IPS-NIHi7 (cell line): ENCODE measurements around the gene VPS13D.

Experiments used
- DNase-seq: peaks from one replicate; pipeline ENCODE4 v3.0.0; 2012; ENCODE audit warnings: mixed read lengths; ENCODE audit errors: extremely low spot score

Gene VPS13D

GRCh38 chr1:12485231-12486058 is 255.6 kb downstream of the VPS13D start:
- DNase-seq, result no peak

- no peak for DNase-seq
These were observed 256.2 kb downstream of the VPS13D start for GRCh38 chr1:12486059-12486341.

GRCh38 chr1:12486401-12487005 is 256.7 kb downstream of the VPS13D start:
- no peak for DNase-seq

DNA sequence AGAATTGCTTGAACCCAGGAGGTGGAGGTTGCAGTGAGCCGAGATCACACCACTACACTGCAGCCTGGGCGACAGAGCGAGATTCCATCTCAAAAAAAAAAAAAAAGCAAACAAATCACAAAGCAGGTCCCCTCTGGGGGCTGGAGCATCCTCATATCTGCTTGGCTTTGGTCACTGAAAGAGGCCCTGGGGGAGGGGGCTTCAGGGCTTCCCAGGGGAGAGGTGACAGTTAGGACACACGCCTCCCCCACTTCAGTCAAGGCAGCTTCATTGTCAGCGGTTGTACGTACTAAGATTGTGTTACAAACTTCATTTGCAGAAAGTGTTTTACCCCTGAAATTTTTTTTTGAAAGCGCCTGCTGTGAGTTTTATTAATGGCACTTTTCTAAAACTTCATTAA is 257.7 kb downstream of the VPS13D start:
- DNase-seq, result no peak

DNA sequence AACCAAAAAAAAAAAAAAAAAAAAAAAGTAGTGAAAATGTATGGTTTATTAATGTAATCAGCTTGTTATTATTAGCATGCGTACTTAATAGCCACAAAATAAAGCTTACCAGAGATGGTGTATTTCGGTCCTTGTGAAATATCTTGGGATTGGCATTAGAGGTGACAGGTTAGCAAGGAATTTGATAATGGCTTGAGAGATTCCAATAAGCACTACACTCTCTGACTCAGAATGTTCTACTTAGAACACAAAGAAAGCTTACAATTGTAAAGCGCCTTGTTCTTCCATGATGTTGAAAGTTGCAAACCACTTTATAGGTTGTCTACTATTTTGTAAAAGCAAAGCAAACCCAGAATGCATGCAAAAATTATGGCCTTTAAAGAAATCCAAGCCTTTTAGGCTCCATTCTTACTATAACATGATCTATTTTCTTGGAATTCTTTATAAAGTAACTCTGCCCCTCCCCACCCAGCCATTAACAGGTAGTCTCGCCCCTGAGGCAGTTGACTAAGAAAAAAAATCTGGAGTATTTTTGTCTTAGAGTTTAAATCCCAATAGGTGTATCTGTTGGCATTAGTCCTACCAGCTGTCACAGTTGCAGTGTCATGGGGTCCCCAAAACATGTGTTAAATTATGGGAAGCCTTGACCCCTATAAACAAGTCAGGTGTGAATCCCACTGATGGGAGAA is 259.0 kb downstream of the VPS13D start:
- no peak for DNase-seq

- no peak for DNase-seq
These were observed 260.8 kb downstream of the VPS13D start for GRCh38 chr1:12490532-12491142.

- DNase-seq, result no peak
These were observed 261.8 kb downstream of the VPS13D start for GRCh38 chr1:12491656-12492055.

DNA sequence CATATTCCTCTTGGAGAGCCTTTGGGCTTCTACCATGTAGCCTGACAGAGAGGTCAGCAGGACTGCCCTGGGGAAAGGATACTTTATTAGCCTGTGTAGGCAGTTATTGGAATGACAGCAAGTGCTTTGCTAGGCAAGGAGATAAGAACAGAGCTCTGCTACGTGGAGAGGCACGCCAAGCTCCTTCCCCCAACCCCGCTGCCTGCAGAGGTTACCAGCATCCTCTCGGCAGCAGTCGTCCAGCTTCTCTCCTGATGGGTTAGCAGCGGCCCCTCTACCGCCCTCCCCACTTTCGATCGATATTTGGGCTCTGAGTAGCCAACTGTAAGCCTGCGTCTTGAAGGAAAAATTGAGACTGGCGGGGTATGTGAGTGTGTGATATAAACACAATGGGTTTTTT is 265.9 kb downstream of the VPS13D start:
- DNase-seq, result no peak

DNA sequence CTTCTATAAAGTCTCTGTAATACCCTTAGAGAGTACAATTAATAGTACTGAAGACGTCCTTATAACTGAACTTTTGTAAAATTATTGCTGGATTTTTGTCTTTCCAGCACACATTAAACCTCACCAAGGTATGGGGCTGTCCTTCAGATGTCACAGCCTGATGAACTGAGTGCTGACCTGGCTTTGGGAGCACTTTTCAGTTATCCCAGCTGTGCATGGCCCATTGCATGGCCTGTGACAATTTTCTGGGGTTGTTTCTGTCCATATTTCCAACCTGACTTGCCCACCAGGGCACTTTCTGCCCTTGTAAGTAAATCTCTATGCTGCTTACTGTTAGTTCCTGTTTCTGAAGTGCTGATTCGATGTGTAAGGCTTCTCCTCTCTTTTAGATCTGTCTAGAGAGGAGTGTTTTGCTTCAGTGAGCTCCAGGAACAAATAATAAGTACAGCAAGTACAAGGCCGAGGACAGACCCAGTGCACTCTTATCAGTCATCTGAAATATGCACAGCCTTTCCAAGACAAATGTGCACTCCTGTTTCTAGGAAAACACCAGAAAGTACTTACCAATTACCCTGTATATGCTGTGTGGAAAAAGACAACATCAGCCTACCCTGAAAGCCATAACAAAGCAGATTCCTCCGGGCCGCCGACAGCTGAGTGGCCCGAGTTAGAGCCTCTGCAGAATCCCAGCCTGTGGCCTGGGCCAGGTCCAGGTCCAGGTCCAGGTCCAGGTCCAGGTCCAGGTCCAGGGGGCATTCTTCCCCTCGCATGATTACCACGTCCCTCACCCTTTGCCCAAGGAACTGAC is 266.5 kb downstream of the VPS13D start:
- no peak for DNase-seq

GRCh38 chr1:12499539-12500240 is 269.9 kb downstream of the VPS13D start:
- DNase-seq, result no peak

DNA sequence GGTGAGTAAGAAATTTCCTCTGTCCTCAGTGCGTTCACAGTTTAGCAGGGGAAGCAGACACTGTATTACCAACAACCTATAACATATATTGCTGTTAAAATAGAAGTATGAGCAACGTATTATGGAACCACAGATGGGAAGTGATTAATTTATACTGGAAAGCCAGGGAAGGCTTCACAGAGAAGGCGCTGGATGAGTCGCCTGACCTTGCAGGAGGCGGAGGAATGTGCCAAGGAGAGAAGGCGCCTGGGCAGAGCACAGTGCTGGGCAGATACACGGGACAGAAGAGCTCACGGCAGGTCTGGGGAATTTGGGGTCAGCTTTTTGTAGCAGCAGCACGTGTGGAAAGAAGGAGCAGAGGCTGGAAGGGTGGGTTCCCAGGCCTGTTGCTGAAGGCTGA is 271.8 kb downstream of the VPS13D start:
- DNase-seq, result no peak

GRCh38 chr1:12502336-12503109 is 272.7 kb downstream of the VPS13D start:
- DNase-seq, result no peak

DNA sequence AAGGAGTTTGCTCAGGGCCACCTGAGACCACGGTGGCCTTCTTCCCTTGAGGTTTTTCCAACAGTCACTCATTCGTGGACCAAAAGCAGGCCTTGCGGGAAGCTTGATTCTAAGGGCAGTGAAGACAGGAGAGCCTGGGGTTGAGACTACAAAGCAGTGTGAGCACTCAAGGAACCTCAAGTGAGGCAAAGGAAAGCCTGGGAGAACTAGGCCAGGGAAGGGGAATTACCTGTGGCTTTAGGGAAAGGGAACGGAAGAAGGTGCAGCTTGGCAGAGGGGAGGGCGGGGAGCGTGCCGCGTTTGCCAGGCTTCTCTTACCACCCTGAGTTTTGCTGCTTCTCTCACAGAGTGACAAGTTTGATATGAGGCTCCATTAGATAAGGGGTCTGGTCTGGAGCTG is 273.9 kb downstream of the VPS13D start:
- no peak for DNase-seq

DNA sequence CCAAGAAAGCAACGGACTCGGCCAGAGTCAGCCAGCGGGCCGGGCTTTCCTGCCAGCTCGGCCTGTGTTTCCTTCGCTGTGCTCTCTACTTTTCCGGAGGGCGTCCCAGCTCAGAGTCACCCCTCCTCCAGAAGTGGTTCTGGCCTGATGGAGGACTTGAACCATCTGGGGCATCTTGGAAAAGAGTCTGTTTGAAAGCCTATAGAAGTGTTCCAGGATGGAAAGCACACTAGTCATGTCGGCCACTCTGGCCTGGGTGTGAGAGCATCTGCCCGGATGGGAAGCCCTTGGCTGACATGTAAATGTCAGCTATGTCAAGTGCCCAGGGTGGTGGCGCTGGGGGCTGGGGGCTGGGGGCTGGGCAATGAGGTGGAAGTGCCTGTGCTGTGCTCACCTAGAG is 274.8 kb downstream of the VPS13D start:
- no peak for DNase-seq

GRCh38 chr1:12505231-12505630 is 275.4 kb downstream of the VPS13D start:
- DNase-seq, result no peak

- DNase-seq, result no peak
These were observed 275.9 kb downstream of the VPS13D start for GRCh38 chr1:12505639-12506280.

DNA sequence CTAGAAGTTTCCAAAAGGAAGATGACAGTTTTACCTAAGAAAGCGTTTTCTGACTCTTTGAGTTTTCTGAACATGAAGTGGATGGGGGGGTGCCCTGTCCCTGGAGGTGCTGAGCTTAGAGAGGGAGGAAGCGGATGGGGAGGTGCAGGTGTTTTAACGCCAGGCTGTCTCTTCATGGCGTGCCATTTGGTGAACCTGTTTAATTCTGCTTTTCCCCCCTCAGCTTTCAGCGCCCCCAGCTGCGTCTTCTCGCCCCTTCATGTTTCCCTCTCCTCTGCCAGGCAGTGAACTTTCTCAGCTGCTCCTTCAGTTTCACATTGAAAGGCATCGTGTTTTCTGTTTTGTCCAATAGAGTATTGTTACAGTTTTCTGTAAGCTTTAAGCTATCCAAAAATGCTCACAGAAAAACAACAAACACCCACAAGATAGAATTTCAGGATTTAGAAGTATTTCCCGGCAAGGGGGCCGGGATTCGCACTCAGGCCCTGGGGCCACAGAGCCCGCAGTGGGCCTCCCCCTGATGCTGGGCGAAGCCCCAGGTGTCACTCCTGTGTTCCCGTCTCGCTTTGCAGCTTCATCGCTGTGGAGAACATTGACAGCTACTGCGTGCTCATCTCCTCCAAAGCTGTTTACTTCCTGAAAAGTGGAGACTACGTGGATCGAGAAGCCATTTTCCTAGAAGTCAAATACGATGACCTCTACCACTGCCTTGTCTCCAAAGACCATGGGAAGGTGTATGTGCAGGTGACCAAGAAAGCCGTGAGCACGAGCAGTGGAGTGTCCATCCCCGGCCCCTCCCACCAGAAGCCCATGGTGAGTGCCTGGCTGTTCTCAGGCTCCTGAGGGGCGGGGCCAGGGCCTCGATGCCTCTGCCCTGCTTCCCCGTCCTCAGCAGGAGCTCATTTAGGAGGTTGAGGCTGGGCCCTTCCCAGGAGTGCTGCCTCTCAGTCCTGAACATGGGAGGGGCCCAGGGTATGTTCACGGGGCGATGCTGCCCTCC is 276.8 kb downstream of the VPS13D start:
- DNase-seq, result no peak

- DNase-seq, result no peak
These were observed 277.8 kb downstream of the VPS13D start for GRCh38 chr1:12507631-12508030.

- DNase-seq, result no peak
These were observed 279.0 kb downstream of the VPS13D start for GRCh38 chr1:12508849-12509248.
